ENCODE results near the gene AMZ1.

- TF ChIP-seq CTCF (IDR thresholded peaks at IDR 0.05) (no peak), POLR2A (IDR thresholded peaks at IDR 0.05) (no peak)
These were observed 41.1 kb upstream of the AMZ1 start for GRCh38 chr7:2646680-2647571.
